HepG2 (cell line): ENCODE measurements around the gene ARHGAP32. TPM values are rescaled to one million over a fixed set of nuclear protein-coding genes. Genes with fewer than 3 reads are reported as not detected.

Experiments used
- ATAC-seq: fragments of 200-7000 bp; cut with Tn5 transposase; 3 replicates; pipeline ENCODE4 v1.9.1; 2020; ENCODE audit warnings: mild to moderate bottlenecking, moderate library complexity
- BruUV-seq: library from RNA; stranded (reverse); fragments of 400-500 nt; replicated peaks from 2 replicates; lab custom pipeline; 2021; lab: Mats Ljungman, UMichigan
- CTCF ChIA-PET: fragments of 300-600 bp; formaldehyde crosslinking; extraction: SDS; loops from one replicate; lab custom pipeline; 2021; ENCODE audit warnings: low total read pairs, inconsistent platforms, low intra/inter-chr PET ratio; lab: Yijun Ruan, JAX
- POLR2A ChIA-PET: fragments of 350-600 bp; sonication (Branson Sonifier 250); formaldehyde crosslinking; loops from one replicate; lab custom pipeline; 2020; ENCODE audit warnings: antibody characterized with exemption, inconsistent platforms; lab: Yijun Ruan, JAX
- DNase-seq: peaks from one replicate; pipeline ENCODE4 v3.0.0-alpha.2; 2015; ENCODE audit warnings: low spot score
- FAIRE-seq: peaks from 3 replicates; lab custom pipeline; 2011; peaks lifted over from hg19 to GRCh38; lab: Jason Lieb, UNC
- H2AFZ ChIP-seq: one replicate; pipeline ENCODE4 v1.6.1; 2011; ENCODE audit warnings: low read length, inconsistent platforms
- H3K27ac ChIP-seq: fragments of 300-600 bp; 3 replicates; pipeline ENCODE4 v1.8.0; 2011; ENCODE audit warnings: mixed run types, mild to moderate bottlenecking, mixed read lengths, low read length, inconsistent platforms; ENCODE audit not compliant: insufficient read depth; ENCODE audit errors: extremely low read length
- H3K27me3 ChIP-seq, 2 experiments: fragments of 200-600 bp in 1 of 2; 2 replicates in 1 of 2; 3 replicates in 1 of 2; pipeline versions ENCODE4 v1.6.0 to v1.8.0; 2011; ENCODE audit warnings: low read length in 2 of 2, mild to moderate bottlenecking in 2 of 2, moderate library complexity in 2 of 2, inconsistent platforms in 1 of 2; ENCODE audit not compliant: insufficient read depth in 2 of 2, control insufficient read depth in 1 of 2
- H3K36me3 ChIP-seq, 2 experiments: fragments of 200-600 bp in 1 of 2; replicated peaks in 1 of 2; 2 replicates in 1 of 2; 3 replicates in 1 of 2; pipeline versions ENCODE4 v1.5.1 to v1.8.0; 2011; ENCODE audit warnings: low read length in 2 of 2, inconsistent platforms in 1 of 2; ENCODE audit not compliant: insufficient read depth in 2 of 2, control insufficient read depth in 1 of 2
- H3K4me1 ChIP-seq: 2 replicates; pipeline ENCODE4 v1.5.1; 2012; ENCODE audit warnings: low read length, inconsistent platforms; ENCODE audit not compliant: insufficient read depth
- H3K4me2 ChIP-seq: 2 replicates; pipeline ENCODE4 v1.6.0; 2011; ENCODE audit warnings: low read depth, low read length, inconsistent platforms
- H3K4me3 ChIP-seq, 3 experiments: fragments of 200-600 bp in 1 of 3; sonication (generic), shearing (Covaris generic) in 1 of 3; replicated peaks in 1 of 3; 2 replicates each; pipeline ENCODE4 v1.5.1; 2011 to 2016; ENCODE audit warnings: low read length in 3 of 3, inconsistent platforms in 2 of 3, low read depth in 2 of 3, mild to moderate bottlenecking in 2 of 3, control low read depth in 1 of 3, mixed read lengths in 1 of 3; ENCODE audit not compliant: insufficient read depth in 1 of 3
- H3K79me2 ChIP-seq: one replicate; pipeline ENCODE4 v1.6.1; 2011; ENCODE audit warnings: low read length, inconsistent platforms; ENCODE audit not compliant: insufficient read depth
- H3K9ac ChIP-seq: 2 replicates; pipeline ENCODE4 v1.6.0; 2011; ENCODE audit warnings: mild to moderate bottlenecking, low read depth, low read length, inconsistent platforms; ENCODE audit not compliant: insufficient read depth
- H3K9me3 ChIP-seq: 2 replicates; pipeline ENCODE4 v1.5.1; 2012; ENCODE audit warnings: mild to moderate bottlenecking, low read length
- H4K20me1 ChIP-seq: 2 replicates; pipeline ENCODE4 v1.6.0; 2011; ENCODE audit warnings: inconsistent platforms, mild to moderate bottlenecking, low read length, moderate library complexity; ENCODE audit not compliant: insufficient read depth
- ARID2 ChIP-seq: sonication (generic); formaldehyde crosslinking; IDR thresholded peaks from 2 replicates; pipeline ENCODE4 v1.8.1; 2022; ENCODE audit warnings: mild to moderate bottlenecking, missing genetic modification reagents, borderline replicate concordance
- SNRNP70 ChIP-seq: fragments of 200-400 bp; formaldehyde crosslinking; IDR thresholded peaks from 2 replicates; pipeline ENCODE4 v1.6.1; 2017; ENCODE audit warnings: mild to moderate bottlenecking, low read depth, low read length, moderate library complexity
- TCF12 ChIP-seq, 2 experiments: fragments of 450-650 bp in 1 of 2; sonication (generic) in 1 of 2; formaldehyde crosslinking in 1 of 2; IDR thresholded peaks; 2 replicates each; pipeline versions ENCODE4 v1.6.1 to v1.8.0; 2017 to 2022; ENCODE audit warnings: antibody characterized with exemption in 1 of 2, mild to moderate bottlenecking in 1 of 2, missing genetic modification reagents in 1 of 2, moderate library complexity in 1 of 2
- U2AF2 ChIP-seq: fragments of 200-400 bp; formaldehyde crosslinking; IDR thresholded peaks from 2 replicates; pipeline ENCODE4 v1.6.1; 2017; ENCODE audit warnings: low read depth, mild to moderate bottlenecking, low read length
- ZNF138 ChIP-seq: sonication (generic); formaldehyde crosslinking; IDR thresholded peaks from 2 replicates; pipeline ENCODE4 v1.5.0; 2020; ENCODE audit warnings: mild to moderate bottlenecking, low read depth, missing genetic modification reagents
- ZNF326 ChIP-seq: sonication (generic); formaldehyde crosslinking; IDR thresholded peaks from 2 replicates; pipeline ENCODE4 v1.4.0; 2020; ENCODE audit warnings: missing genetic modification reagents, borderline replicate concordance
- ZNF432 ChIP-seq: sonication (generic); formaldehyde crosslinking; IDR thresholded peaks from 2 replicates; pipeline ENCODE4 v1.5.0; 2020; ENCODE audit warnings: missing genetic modification reagents, mild to moderate bottlenecking, borderline replicate concordance
- ZNF547 ChIP-seq: sonication (generic); formaldehyde crosslinking; IDR thresholded peaks from 2 replicates; pipeline ENCODE4 v1.5.1; 2020; ENCODE audit warnings: mild to moderate bottlenecking, missing genetic modification reagents
- ZNF577 ChIP-seq: sonication (generic); formaldehyde crosslinking; IDR thresholded peaks from 2 replicates; pipeline ENCODE4 v1.4.0; 2020; ENCODE audit warnings: mild to moderate bottlenecking, low read depth, missing genetic modification reagents, borderline replicate concordance
- ZNF660 ChIP-seq: sonication (generic); formaldehyde crosslinking; IDR thresholded peaks from 2 replicates; pipeline ENCODE4 v1.5.1; 2020; ENCODE audit warnings: mild to moderate bottlenecking, low read depth, missing genetic modification reagents, borderline replicate concordance
- WGBS: methylation state at CpG from one replicate; pipeline ENCODE4 v1.1.6; 2017; ENCODE audit warnings: low lambda C conversion rate; 5-methylcytosine and 5-hydroxymethylcytosine counted together
- in situ Hi-C: cut with HindIII; loops from 2 replicates; pipeline ENCODE4 v1.10.0; 2017; ENCODE audit warnings: low pct_unique_long_range_greater_than_20kb; ENCODE audit not compliant: extremely low pct_ligation_motif_present
- intact Hi-C: fragments of 100-400 bp; cut with micrococcal nuclease; formaldehyde crosslinking; loops from one replicate; pipeline ENCODE4 v1.10.0; 2022; ENCODE audit not compliant: unreplicated experiment
- polyA plus RNA-seq, 8 experiments: library from polyadenylated mRNA; depleted of rRNA in 3 of 8; stranded (reverse) in 7 of 8; unstranded in 1 of 8; fragments of >200 nt; fragmentation: Illumina TruSeq in 4 of 8; extraction: Trizol in 4 of 8; gene quantifications; 2 replicates each; pipeline versions ENCODE4 v1.2.1 to v1.2.3, GENCODE V29; 2011 to 2016; ENCODE audit warnings: low read depth in 4 of 8, missing spikeins in 1 of 8, mixed read lengths in 1 of 8; ENCODE audit not compliant: insufficient read depth in 1 of 8
- total RNA-seq, 5 experiments: library from RNA; depleted of rRNA; stranded (reverse); fragments of >200 nt; fragmentation: Illumina TruSeq; extraction: Trizol; gene quantifications; 2 replicates each; pipeline ENCODE4 v1.2.3, GENCODE V29; 2016; ENCODE audit warnings: low read depth in 1 of 5

Gene ARHGAP32
- total and polyA plus RNA-seq, 2 of the 13 experiments (the other 11 are each of a cell fraction or from before 2014, with no cell fraction given): 6.3 to 8.2 TPM

DNA sequence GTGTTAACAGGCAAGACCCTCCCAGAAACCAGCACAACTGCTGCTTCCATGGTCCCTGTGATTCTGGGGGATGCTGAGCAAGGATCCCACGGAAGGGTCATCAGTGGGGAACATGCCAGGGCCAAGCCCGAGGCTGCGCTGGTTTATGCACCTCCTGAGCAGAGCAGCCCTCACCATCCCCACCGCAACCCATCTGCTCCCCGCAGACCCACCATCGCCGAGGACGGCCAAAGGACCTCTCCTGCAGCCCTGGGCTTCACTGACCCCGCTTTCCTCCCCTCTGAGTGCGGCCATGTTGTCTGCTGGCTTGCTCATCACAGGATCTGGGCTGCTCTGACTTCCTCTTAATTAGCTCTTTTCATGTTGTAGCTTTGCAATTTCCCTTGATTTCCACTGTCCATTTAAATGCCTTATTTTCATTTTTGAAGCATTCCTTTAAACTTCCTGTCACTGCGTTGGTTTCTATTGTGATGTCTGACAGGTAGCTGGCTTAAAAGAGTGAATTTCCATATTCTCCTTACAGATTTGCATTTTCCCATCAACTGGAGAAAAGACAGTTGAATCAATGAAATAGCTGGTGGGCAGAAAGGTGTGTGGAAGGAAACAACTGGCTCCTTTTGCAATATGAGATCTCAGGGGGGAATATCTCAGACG lies 264.3 kb downstream of the ARHGAP32 start:
- POLR2A ChIA-PET: no interaction called here
- H3K36me3 ChIP-seq: no peaks in the 10 kb centered on the region
- H3K79me2 ChIP-seq: no peaks in the 10 kb centered on the region
- TF ChIP-seq ARID2 (no peak), ZNF577 (CRISPR knock-in tag) (no peak), U2AF2 (no peak), ZNF660 (CRISPR knock-in tag) (no peak), ZNF138 (CRISPR knock-in tag) (no peak), ZNF547 (no peak), ZNF326 (no peak), TCF12 (IDR thresholded peaks at IDR 0.05) (no peak), TCF12 (CRISPR knock-in tag; IDR thresholded peaks at IDR 0.05) (no peak), ZNF432 (CRISPR knock-in tag) (no peak), SNRNP70 (no peak)
- CTCF ChIA-PET: no interaction called here
- no peak overlapping the region for H2AFZ ChIP-seq
- BruUV-seq: no TSS peak
- no peak for DNase-seq
- H3K4me2 ChIP-seq: no peak overlapping the region
- no peaks in the 10 kb centered on the region for H3K9me3 ChIP-seq
- no peaks in the 10 kb centered on the region for H3K4me1 ChIP-seq
- no peaks in the 10 kb centered on the region for H4K20me1 ChIP-seq
- in situ Hi-C loops: no loop called here
- 14% methylated on average over 7 of the region's 12 CpGs for WGBS
- H3K27ac ChIP-seq: no peak overlapping the region
- intact Hi-C loops: no loop called here
- H3K9ac ChIP-seq: no peak overlapping the region
- no peak for FAIRE-seq
- H3K27me3 ChIP-seq: peaks cover 1 to 37% of the 10 kb centered on the region in 2 experiments
- no peak for ATAC-seq
- H3K4me3 ChIP-seq: no peak overlapping the region
